SIG-M5 treated with dmso at 0.1 percent for 504 hours (cell line): ENCODE results near the gene SLC35G1.

Source experiments
- DNase-seq: peaks from one replicate; lab custom pipeline; 2025; ENCODE audit not compliant: unreplicated experiment; lab: John Stamatoyannopoulos, UW

Gene SLC35G1

DNA sequence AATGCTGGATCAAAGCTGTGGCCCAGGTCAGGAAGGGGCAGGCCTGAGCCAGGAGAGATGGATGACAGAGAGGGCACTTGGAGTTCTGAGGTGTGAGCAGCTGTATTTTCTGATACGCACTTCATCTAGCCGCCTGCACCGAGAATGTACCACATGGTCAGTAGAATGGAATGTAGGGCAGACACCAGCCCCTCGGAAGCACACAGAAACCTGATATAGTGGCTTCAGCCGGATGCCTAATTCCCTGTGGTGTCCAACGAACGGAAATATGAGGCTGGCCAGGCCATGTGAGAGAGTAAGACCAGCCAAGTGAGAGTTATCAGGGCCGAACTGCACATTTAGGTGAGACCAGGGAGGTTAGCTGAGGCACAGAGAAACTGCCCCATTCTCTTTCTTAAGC, 53.3 kb downstream of the SLC35G1 start:
- DNase-seq: no peak

DNA sequence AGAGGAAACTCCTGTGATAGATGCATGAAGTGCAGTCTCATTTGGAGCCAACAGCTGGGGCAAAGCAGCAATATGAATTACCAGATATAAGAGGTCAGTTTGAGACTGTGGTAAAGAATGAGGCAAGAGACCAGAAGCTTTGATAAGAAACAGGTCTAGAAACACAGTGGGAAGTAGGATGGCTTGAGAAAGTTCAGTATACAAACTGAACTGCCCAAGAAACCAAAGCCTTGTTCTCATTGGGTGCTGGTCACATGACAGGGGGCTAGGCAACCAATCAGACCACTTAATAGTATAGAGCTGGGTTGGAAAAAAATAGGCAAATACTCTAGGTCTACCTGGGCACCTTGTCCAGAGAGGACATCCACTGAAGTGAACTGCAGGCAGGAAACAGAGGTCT, 53.7 kb downstream of the SLC35G1 start:
- no peak for DNase-seq

DNA sequence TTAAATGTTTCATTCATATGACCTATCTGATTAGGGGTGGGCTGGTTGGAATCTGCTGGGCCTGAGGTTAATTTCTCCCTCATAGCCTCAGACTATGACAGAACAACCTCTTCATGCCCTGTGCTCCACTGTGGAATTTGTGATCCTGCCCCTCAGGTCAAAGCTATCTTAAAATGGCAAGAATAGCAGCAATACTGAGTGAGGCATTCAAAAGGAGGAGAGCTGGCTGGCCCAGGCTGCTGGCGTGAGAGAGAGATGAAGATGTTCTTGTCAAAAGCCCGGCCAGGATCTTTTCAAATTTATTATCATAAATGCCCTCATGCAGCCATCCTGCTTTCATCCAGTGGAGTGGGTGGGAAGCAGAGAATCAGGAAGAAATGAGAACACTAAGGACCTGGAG, 58.1 kb downstream of the SLC35G1 start:
- DNase-seq: no peak
